Heart right ventricle (tissue), 16 donors: ENCODE data around the gene MBD2. TPM values are rescaled to one million over a fixed set of nuclear protein-coding genes. Genes with fewer than 3 reads are reported as not detected.
"Not testable (repeated sequence)": the region's sequence is repeated elsewhere in the genome, so short reads cannot be mapped to it uniquely, and the experiment has no call there.

Experiments
- ATAC-seq, 8 donors: fragments of 200-7000 bp; cut with Tn5 transposase; one replicate each; pipeline ENCODE4 v1.9.1; 2020; ENCODE audit warnings: mild to moderate bottlenecking in 8 of 8, moderate library complexity in 8 of 8, moderate number of reproducible peaks in 1 of 8
- DNase-seq, 2 donors: peaks; one replicate each; pipeline ENCODE4 v3.0.0-alpha.2; 2020
- H3K27ac ChIP-seq, 10 donors: fragments of 200-600 bp; sonication (generic) in 2 of 10; one replicate each; pipeline versions ENCODE4 v1.5.0 to v1.8.0; 2020 to 2022; ENCODE audit warnings: mild to moderate bottlenecking in 3 of 10
- H3K27me3 ChIP-seq, 7 donors: fragments of 200-600 bp; one replicate each; pipeline ENCODE4 v1.8.0; 2021 to 2022; ENCODE audit warnings: mild to moderate bottlenecking in 2 of 7
- H3K36me3 ChIP-seq, 9 donors: fragments of 200-600 bp; sonication (generic) in 1 of 9; one replicate each; pipeline versions ENCODE4 v1.5.0 to v1.8.0; 2020 to 2022; ENCODE audit warnings: mild to moderate bottlenecking in 2 of 9
- H3K4me1 ChIP-seq, 9 donors: fragments of 200-600 bp; sonication (generic) in 1 of 9; one replicate each; pipeline versions ENCODE4 v1.5.0 to v1.8.0; 2020 to 2022; ENCODE audit warnings: mild to moderate bottlenecking in 4 of 9
- H3K4me3 ChIP-seq, 10 donors: fragments of 200-600 bp; sonication (generic) in 2 of 10; one replicate each; pipeline versions ENCODE4 v1.5.0 to v1.8.0; 2020 to 2022; ENCODE audit warnings: mild to moderate bottlenecking in 7 of 10, moderate library complexity in 2 of 10
- H3K9me3 ChIP-seq, 11 donors: fragments of 200-600 bp in 10 of 11; sonication (generic) in 2 of 11; one replicate each; pipeline versions ENCODE4 v1.5.0 to v1.8.0; 2013 to 2022; ENCODE audit warnings: mild to moderate bottlenecking in 2 of 11, control low read depth in 1 of 11, moderate library complexity in 1 of 11
- CTCF ChIP-seq, 9 donors: fragments of 200-600 bp; sonication (generic) in 2 of 9; IDR thresholded peaks; one replicate each; pipeline versions ENCODE4 v1.5.0 to v1.8.0; 2021 to 2022; ENCODE audit warnings: antibody characterized with exemption in 9 of 9, mild to moderate bottlenecking in 5 of 9, moderate library complexity in 1 of 9
- WGBS, 2 donors: extraction: QIAGEN DNeasy Blood & Tissue Kit; methylation state at CpG; one replicate each; pipeline ENCODE4 v1.1.7; 2013; ENCODE audit warnings: inconsistent platforms in 1 of 2; 5-methylcytosine and 5-hydroxymethylcytosine counted together
- intact Hi-C, 10 donors: fragments of 100-400 bp; cut with DNase I; formaldehyde crosslinking; loops; one replicate each; pipeline versions ENCODE4 v1.11.1 to v1.14.2; 2022
- polyA plus RNA-seq, 2 donors: library from polyadenylated mRNA; stranded (reverse); fragments of 200-250 nt; gene quantifications; one replicate each; pipeline ENCODE4 v1.2.3, GENCODE V29; 2013
- total RNA-seq, 10 donors: library from RNA; stranded (reverse); fragmentation: NEBNext Ultra II Directional in 3 of 10; extraction: Animal tissue kit (Norgen Biotek cat#: 25700) in 3 of 10; gene quantifications; one replicate each; pipeline versions ENCODE4 v1.2.1 to v1.2.4, GENCODE V29; 2021 to 2023
- donor health status: Arrhythmogenic right ventricular cardiomyopathy.
- donor health status: ischemic (EF 13 %, LVEDD 7.1; RV severe dilation, severe dysfunction).
- donor health status: healthy with polysubstance abuse.
- donor health status: DM: no; HTN: yes; CAD: no.
- donor health status: DM: no; HTN: no; CAD: no.
- donor health status: ischemic (EF 25% LVEDD 6.9; RV normal size, moderate dysfunction).
- donor health status: ischemic (EF 25% LVEDD 5.7; RV mildly dilated, moderate dysfunction).
- donor health status: healthy.
- donor health status: DM: yes; HTN: yes; CAD: no.
- donor health status: Ischemic cardiomyopathy.
- donor health status: ischemic (EF 35%, LVEDD 5.7; RV mildly dilated, moderate dysfunction).
- donor health status: nonischemic (EF 11% LVEDD 7.7; RV severe dilation, severe dysfunction).
- donor health status: DM: yes; HTN: yes; CAD: no.
- donor health status: PGD.
- donor health status: ischemic (EF 29% LVEDD 5.4; RV normal size, mild dysfunction).
- donor health status: nonischemic (EF 23%, LVEDD 6.1; RV moderate dilation, normal function).

Gene MBD2
- total and polyA plus RNA-seq, 12 donors: 19.6 to 61.3 (median 41.5) TPM

- no peak for ATAC-seq
- H3K4me1 ChIP-seq: peaks cover 0 to 80% (median 46%) of the 10 kb centered on the region in 9 donors
- WGBS, 2 donors: 85 to 86% methylated on average over 2 of the region's 2 CpGs
- no peaks in the 10 kb centered on the region for H3K9me3 ChIP-seq
- intact Hi-C loops: loop anchor here in 2 of 10 donors (5.0 to 10.0 kb wide), 2 partner anchors 48 to 134 kb away; partner anchors contain the start of genes C18orf54 (in 1 of the 2) and STARD6 (in 1 of the 2)
- no peak overlapping the region for H3K27ac ChIP-seq
- no peak for TF ChIP-seq CTCF (IDR thresholded peaks at IDR 0.05)
- no peaks in the 10 kb centered on the region for H3K27me3 ChIP-seq
- no peak overlapping the region for H3K4me3 ChIP-seq
- DNase-seq: no peak
- no peaks in the 10 kb centered on the region for H3K36me3 ChIP-seq
Observed at GRCh38 chr18:54220406-54220805, 4.1 kb downstream of the MBD2 start.

GRCh38 chr18:54218803-54219202 is 5.7 kb downstream of the MBD2 start:
- peaks cover 0 to 76% (median 41%) of the 10 kb centered on the region in 9 donors for H3K4me1 ChIP-seq
- H3K27me3 ChIP-seq: not testable (repeated sequence)
- 92 to 93% methylated on average over 6 of the region's 6 CpGs for WGBS, 2 donors

GRCh38 chr18:54218299-54218698 is 6.2 kb downstream of the MBD2 start:
- Histone ChIP-seq H3K9me3 (no peaks in the 10 kb centered on the region), H3K27me3 (no peaks in the 10 kb centered on the region), H3K27ac (no peak overlapping the region), H3K36me3 (peaks cover 0 to 4% (median 0%) of the 10 kb centered on the region in 9 donors), H3K4me1 (peaks cover 0 to 72% (median 38%) of the 10 kb centered on the region in 9 donors), H3K4me3 (no peak overlapping the region)
- intact Hi-C loops: no loop called here
- ATAC-seq (no peak), DNase-seq (no peak)
- TF ChIP-seq CTCF (IDR thresholded peaks at IDR 0.05): no peak
- 96 to 100% methylated on average over 2 of the region's 2 CpGs for WGBS, 2 donors

More at GRCh38 chr18:54218803-54219202, 5.7 kb downstream of the MBD2 start:
- H3K36me3 ChIP-seq, H3K4me3 ChIP-seq, H3K9me3 ChIP-seq, DNase-seq, H3K27ac ChIP-seq, intact Hi-C loops, ATAC-seq: not testable (repeated sequence)

GRCh38 chr18:54217624-54218023 is 6.8 kb downstream of the MBD2 start:
- no peaks in the 10 kb centered on the region for H3K27me3 ChIP-seq
- intact Hi-C loops: no loop called here
- no peak for TF ChIP-seq CTCF (IDR thresholded peaks at IDR 0.05)
- H3K4me1 ChIP-seq: peaks cover 0 to 65% (median 31%) of the 10 kb centered on the region in 9 donors
- H3K36me3 ChIP-seq: peaks cover 0 to 4% (median 0%) of the 10 kb centered on the region in 9 donors
- H3K4me3 ChIP-seq: no peak overlapping the region
- H3K27ac ChIP-seq: no peak overlapping the region
- 92 to 98% methylated on average over 1 of the region's 1 CpG for WGBS, 2 donors
- DNase-seq (no peak), ATAC-seq (no peak)
- H3K9me3 ChIP-seq: no peaks in the 10 kb centered on the region

- no peak overlapping the region for H3K27ac ChIP-seq
- no peak for TF ChIP-seq CTCF (IDR thresholded peaks at IDR 0.05)
- WGBS, 2 donors: 95 to 97% methylated on average over 3 of the region's 3 CpGs
- no peaks in the 10 kb centered on the region for H3K27me3 ChIP-seq
- intact Hi-C loops: no loop called here
- peaks cover 0 to 51% (median 17%) of the 10 kb centered on the region in 9 donors for H3K4me1 ChIP-seq
- no peak overlapping the region for H3K4me3 ChIP-seq
- H3K9me3 ChIP-seq: no peaks in the 10 kb centered on the region
- no peak for DNase-seq
- no peak for ATAC-seq
- H3K36me3 ChIP-seq: peaks cover 0 to 4% (median 0%) of the 10 kb centered on the region in 9 donors
Observed at GRCh38 chr18:54215069-54215468, 9.4 kb downstream of the MBD2 start.
